Measurements from ENCODE around the gene SLC22A1. TPM values are rescaled to one million over a fixed set of nuclear protein-coding genes. Genes with fewer than 3 reads are reported as not detected.

Gene SLC22A1
- total RNA-seq, 5 donors from 2014 or later (not counting 1 experiment from before 2014, with no cell fraction given): 1.0 to 2.7 (median 2.3) TPM

DNA sequence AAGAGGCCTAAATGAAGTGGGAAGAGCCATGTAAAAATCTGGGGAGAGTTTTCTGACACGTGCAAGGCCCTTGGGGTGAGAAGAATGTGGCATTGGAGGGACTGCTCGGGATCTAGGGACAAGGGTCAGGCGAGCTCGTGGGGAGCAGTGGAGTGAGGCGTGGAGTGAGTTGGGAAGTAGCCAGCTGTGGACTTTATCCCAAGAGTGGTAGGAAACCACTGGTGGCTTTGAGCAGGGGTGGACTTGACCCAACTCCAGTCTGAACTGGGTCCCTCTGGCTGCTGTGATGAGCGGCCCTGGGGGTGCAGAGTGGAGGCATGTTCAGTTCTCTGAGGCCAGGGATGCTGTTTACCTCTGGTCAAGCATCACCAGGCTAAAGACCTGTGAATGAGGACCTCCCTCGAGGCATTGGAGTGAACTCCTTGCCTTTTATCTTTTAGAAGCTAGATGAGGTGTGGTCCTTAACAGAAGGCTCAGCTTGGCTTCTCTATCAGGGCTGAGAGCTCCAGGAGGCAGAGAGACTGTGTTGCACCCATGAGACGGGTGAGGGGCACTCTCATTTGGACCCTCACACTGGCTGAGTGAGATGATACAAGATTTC lies 20.6 kb downstream of the SLC22A1 start:
- Mint-ChIP-seq H3K4me1 (peaks cover 9 to 10% (median 9%) of the 10 kb centered on the region in 3 donors), H3K4me3 (no peak overlapping the region)

DNA sequence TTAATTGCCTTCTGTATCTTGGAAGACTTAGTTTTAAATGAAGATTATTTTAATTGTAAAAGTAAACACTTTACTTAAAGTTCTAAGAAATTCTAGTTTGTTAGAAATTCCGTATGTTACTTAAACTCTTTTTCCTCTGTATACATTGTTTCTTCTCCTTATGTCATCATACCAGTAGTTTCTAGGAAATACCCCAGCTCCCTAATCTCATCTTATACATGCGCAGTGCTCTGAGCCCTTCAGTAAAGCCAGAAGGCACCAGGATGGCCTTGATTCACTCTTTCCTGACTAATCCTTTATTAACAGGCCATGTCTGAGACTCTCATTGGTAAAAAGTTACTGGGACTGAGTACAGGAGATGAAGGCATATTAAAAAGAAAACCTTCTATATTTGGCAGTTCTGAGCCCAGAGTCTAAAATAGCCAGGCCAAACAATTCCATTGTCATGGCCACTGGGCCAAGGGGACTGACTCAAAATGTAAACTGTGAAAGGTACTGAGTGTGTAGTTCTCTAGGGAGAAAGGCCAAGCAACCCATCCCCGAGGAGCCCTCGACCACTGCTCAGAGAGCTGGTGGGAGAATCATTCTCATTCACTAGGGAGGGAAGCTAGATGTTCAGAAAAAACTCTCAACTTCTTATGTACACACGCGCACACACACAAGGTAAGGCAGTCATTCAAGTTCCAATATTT lies 25.0 kb downstream of the SLC22A1 start:
- CTCF ChIA-PET: interaction anchor here in 1 of 2 donors (1.0 kb wide), 1 partner anchor 387 kb away, joined by 4 read pairs; no protein-coding TSS in a partner anchor
- no peak for ATAC-seq (replicated peaks in 1 of 4)
- Mint-ChIP-seq H3K4me3 (no peak overlapping the region), H3K9me3 (peaks cover 3 to 9% (median 6%) of the 10 kb centered on the region in 3 donors), H3K27me3 (peaks cover 0 to 9% of the 10 kb centered on the region in 2 donors), H3K27ac (no peak overlapping the region), H3K4me1 (no peaks in the 10 kb centered on the region), H3K36me3 (peaks cover 23% of the 10 kb centered on the region)
- no CpG with 5 or more reads among the region's 6 CpGs for WGBS (ENCODE audit: insufficient coverage)
- Histone ChIP-seq H3K4me3 (ENCODE audit: control insufficient read depth in 1 of 2, extremely low read depth in 1 of 2, low read length in 1 of 2) (no peak overlapping the region), H3K27ac (ENCODE audit: low read length) (no peak overlapping the region), H3K27me3 (replicated peaks in 1 of 2; ENCODE audit: control insufficient read depth in 2 of 2, extremely low read depth in 1 of 2, insufficient read depth in 2 of 2, low read length in 1 of 2) (peaks cover 0 to 2% of the 10 kb centered on the region in 2 experiments), H3K9me3 (no peaks in the 10 kb centered on the region), H3K4me1 (ENCODE audit: control insufficient read depth in 1 of 2, extremely low read depth in 1 of 2, insufficient read depth in 2 of 2, low read length in 2 of 2) (no peaks in the 10 kb centered on the region), H3K36me3 (ENCODE audit: control insufficient read depth in 2 of 2, extremely low read depth in 1 of 2, insufficient read depth in 1 of 2, low read length in 1 of 2) (no peaks in the 10 kb centered on the region)
- no peak for DNase-seq
- POLR2A ChIA-PET: interaction anchor here in 1 of 2 donors (0.6 kb wide), 1 partner anchor 530 kb away, joined by 3 read pairs; no protein-coding TSS in a partner anchor

More for the DNA sequence above, 20.6 kb downstream of the SLC22A1 start:
- Histone ChIP-seq H3K4me3 (ENCODE audit: control insufficient read depth in 1 of 2, extremely low read depth in 1 of 2, low read length in 1 of 2) (no peak overlapping the region), H3K27me3 (replicated peaks in 1 of 2; ENCODE audit: control insufficient read depth in 2 of 2, extremely low read depth in 1 of 2, insufficient read depth in 2 of 2, low read length in 1 of 2) (peaks cover 0 to 3% of the 10 kb centered on the region in 2 experiments), H3K4me1 (ENCODE audit: control insufficient read depth in 1 of 2, extremely low read depth in 1 of 2, insufficient read depth in 2 of 2, low read length in 2 of 2) (peaks cover 0 to 3% of the 10 kb centered on the region in 2 experiments), H3K27ac (ENCODE audit: low read length) (no peak overlapping the region), H3K9me3 (no peaks in the 10 kb centered on the region), H3K36me3 (ENCODE audit: control insufficient read depth in 2 of 2, extremely low read depth in 1 of 2, insufficient read depth in 1 of 2, low read length in 1 of 2) (no peaks in the 10 kb centered on the region)
- Mint-ChIP-seq H3K27ac (no peak overlapping the region), H3K36me3 (peaks cover 18% of the 10 kb centered on the region), H3K27me3 (peaks cover 0 to 4% of the 10 kb centered on the region in 2 donors), H3K9me3 (peaks cover 2 to 3% (median 3%) of the 10 kb centered on the region in 3 donors)
- 65% methylated on average over 8 of the region's 8 CpGs for WGBS (ENCODE audit: insufficient coverage)
- ATAC-seq (replicated peaks in 1 of 4) (no peak), DNase-seq (no peak)
- ChIA-PET CTCF (interaction anchor here (1.0 to 1.4 kb wide), 2 partner anchors 11 to 248 kb away, joined by 3 to 6 read pairs; no protein-coding TSS in a partner anchor), POLR2A (interaction anchor here in 1 of 2 donors (0.6 kb wide), 1 partner anchor 14 kb away, joined by 8 read pairs; no protein-coding TSS in a partner anchor)

DNA sequence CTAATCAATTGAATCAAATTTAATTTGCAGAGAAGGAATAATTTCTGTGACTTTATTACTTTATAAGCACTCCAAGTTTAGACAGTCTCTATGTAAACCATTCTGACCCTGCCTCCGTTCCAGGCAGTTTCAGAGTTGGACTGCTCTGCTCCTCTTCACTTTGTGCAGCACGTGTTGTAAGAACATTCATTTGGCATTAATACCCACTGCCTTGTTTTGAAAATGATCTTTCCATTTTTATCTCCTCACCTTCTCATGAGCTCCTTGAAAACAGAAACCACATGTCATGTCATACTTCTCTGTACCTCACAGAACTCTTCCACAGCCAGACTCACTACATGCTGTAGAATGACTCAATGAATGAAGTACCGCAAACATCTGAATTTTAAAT lies 25.5 kb downstream of the SLC22A1 start:
- POLR2A ChIA-PET: no interaction called here
- Histone ChIP-seq H3K36me3 (ENCODE audit: control insufficient read depth in 2 of 2, extremely low read depth in 1 of 2, insufficient read depth in 1 of 2, low read length in 1 of 2) (no peaks in the 10 kb centered on the region), H3K27ac (ENCODE audit: low read length) (no peak overlapping the region), H3K4me1 (ENCODE audit: control insufficient read depth in 1 of 2, extremely low read depth in 1 of 2, insufficient read depth in 2 of 2, low read length in 2 of 2) (no peaks in the 10 kb centered on the region), H3K27me3 (replicated peaks in 1 of 2; ENCODE audit: control insufficient read depth in 2 of 2, extremely low read depth in 1 of 2, insufficient read depth in 2 of 2, low read length in 1 of 2) (peaks cover 0 to 2% of the 10 kb centered on the region in 2 experiments), H3K4me3 (ENCODE audit: control insufficient read depth in 1 of 2, extremely low read depth in 1 of 2, low read length in 1 of 2) (no peak overlapping the region), H3K9me3 (no peaks in the 10 kb centered on the region)
- Mint-ChIP-seq H3K36me3 (peaks cover 24% of the 10 kb centered on the region), H3K4me3 (no peak overlapping the region), H3K4me1 (no peaks in the 10 kb centered on the region), H3K27me3 (peaks cover 0 to 9% of the 10 kb centered on the region in 2 donors), H3K9me3 (peaks cover 3 to 14% (median 6%) of the 10 kb centered on the region in 3 donors), H3K27ac (no peak overlapping the region)
- DNase-seq (no peak), ATAC-seq (replicated peaks in 1 of 4) (no peak)
- CTCF ChIA-PET: interaction anchor here in 1 of 2 donors (1.1 kb wide), 1 partner anchor 308 kb away, joined by 3 read pairs; no protein-coding TSS in a partner anchor
- WGBS (ENCODE audit: insufficient coverage): 94% methylated on average over 2 of the region's 3 CpGs

DNA sequence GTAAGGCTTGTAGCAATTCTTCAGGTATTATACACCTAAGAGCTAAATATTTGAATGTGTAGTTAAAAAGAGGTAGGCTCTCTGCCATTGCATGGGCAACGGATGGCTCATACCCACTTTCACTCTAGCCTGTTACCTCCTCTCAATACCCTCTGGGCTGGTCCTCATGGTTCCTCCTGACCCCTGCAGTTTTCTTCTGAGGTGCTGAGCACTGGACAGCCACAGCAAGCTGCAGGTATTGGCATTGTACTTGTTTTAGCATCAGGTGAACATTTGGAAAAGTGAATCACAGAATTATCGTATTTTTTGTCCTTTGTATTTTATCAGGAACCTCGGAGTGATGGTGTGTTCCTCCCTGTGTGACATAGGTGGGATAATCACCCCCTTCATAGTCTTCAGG lies 32.9 kb downstream of the SLC22A1 start:
- no peaks in the 10 kb centered on the region for H3K4me1 Mint-ChIP-seq
- H3K27me3 Mint-ChIP-seq: no peaks in the 10 kb centered on the region
- Histone ChIP-seq H3K4me3 (ENCODE audit: control insufficient read depth in 1 of 2, extremely low read depth in 1 of 2, low read length in 1 of 2) (no peak overlapping the region), H3K4me1 (ENCODE audit: control insufficient read depth in 1 of 2, extremely low read depth in 1 of 2, insufficient read depth in 2 of 2, low read length in 2 of 2) (no peaks in the 10 kb centered on the region), H3K27me3 (replicated peaks in 1 of 2; ENCODE audit: control insufficient read depth in 2 of 2, extremely low read depth in 1 of 2, insufficient read depth in 2 of 2, low read length in 1 of 2) (no peaks in the 10 kb centered on the region), H3K36me3 (ENCODE audit: control insufficient read depth in 2 of 2, extremely low read depth in 1 of 2, insufficient read depth in 1 of 2, low read length in 1 of 2) (no peaks in the 10 kb centered on the region), H3K9me3 (no peaks in the 10 kb centered on the region), H3K27ac (ENCODE audit: low read length) (no peak overlapping the region)
- ChIA-PET CTCF (no interaction called here), POLR2A (no interaction called here)
- DNase-seq (no peak), ATAC-seq (replicated peaks in 1 of 4) (no peak)
- H3K4me3 Mint-ChIP-seq: no peak overlapping the region
- H3K27ac Mint-ChIP-seq: no peak overlapping the region
- peaks cover 4 to 26% (median 12%) of the 10 kb centered on the region in 3 donors for H3K9me3 Mint-ChIP-seq
- peaks cover 27% of the 10 kb centered on the region for H3K36me3 Mint-ChIP-seq
- no CpG with 5 or more reads among the region's 3 CpGs for WGBS (ENCODE audit: insufficient coverage)

- Mint-ChIP-seq H3K27ac (no peak overlapping the region), H3K4me1 (no peaks in the 10 kb centered on the region), H3K27me3 (peaks cover 0 to 1% of the 10 kb centered on the region in 2 donors), H3K9me3 (peaks cover 4 to 18% (median 7%) of the 10 kb centered on the region in 3 donors), H3K4me3 (no peak overlapping the region), H3K36me3 (peaks cover 23% of the 10 kb centered on the region)
- Histone ChIP-seq H3K4me1 (ENCODE audit: control insufficient read depth in 1 of 2, extremely low read depth in 1 of 2, insufficient read depth in 2 of 2, low read length in 2 of 2) (no peaks in the 10 kb centered on the region), H3K27ac (ENCODE audit: low read length) (no peak overlapping the region), H3K9me3 (no peaks in the 10 kb centered on the region), H3K4me3 (ENCODE audit: control insufficient read depth in 1 of 2, extremely low read depth in 1 of 2, low read length in 1 of 2) (no peak overlapping the region), H3K36me3 (ENCODE audit: control insufficient read depth in 2 of 2, extremely low read depth in 1 of 2, insufficient read depth in 1 of 2, low read length in 1 of 2) (no peaks in the 10 kb centered on the region), H3K27me3 (replicated peaks in 1 of 2; ENCODE audit: control insufficient read depth in 2 of 2, extremely low read depth in 1 of 2, insufficient read depth in 2 of 2, low read length in 1 of 2) (no peaks in the 10 kb centered on the region)
- POLR2A ChIA-PET: no interaction called here
- no peak for DNase-seq
- CTCF ChIA-PET: no interaction called here
- no peak for ATAC-seq (replicated peaks in 1 of 4)
- WGBS (ENCODE audit: insufficient coverage): no CpG with 5 or more reads among the region's 1 CpG
Measured at GRCh38 chr6:160156842-160157241, 35.2 kb downstream of the SLC22A1 start.

GRCh38 chr6:160160450-160160849 lies 38.8 kb downstream of the SLC22A1 start:
- WGBS (ENCODE audit: insufficient coverage): 78% methylated on average over 5 of the region's 6 CpGs
- no peak for DNase-seq
- Mint-ChIP-seq H3K4me1 (no peaks in the 10 kb centered on the region), H3K4me3 (no peak overlapping the region), H3K27ac (no peak overlapping the region), H3K27me3 (peaks cover 4 to 9% of the 10 kb centered on the region in 2 donors), H3K9me3 (peaks cover 0 to 5% (median 4%) of the 10 kb centered on the region in 3 donors), H3K36me3 (peaks cover 12% of the 10 kb centered on the region)
- H3K27ac ChIP-seq (ENCODE audit: low read length): no peak overlapping the region
- H3K4me3 ChIP-seq (ENCODE audit: control insufficient read depth in 1 of 2, extremely low read depth in 1 of 2, low read length in 1 of 2): no peak overlapping the region
- H3K9me3 ChIP-seq: no peaks in the 10 kb centered on the region
- ChIA-PET CTCF (no interaction called here), POLR2A (no interaction called here)
- H3K27me3 ChIP-seq (replicated peaks in 1 of 2; ENCODE audit: control insufficient read depth in 2 of 2, extremely low read depth in 1 of 2, insufficient read depth in 2 of 2, low read length in 1 of 2): peaks cover 0 to 5% of the 10 kb centered on the region in 2 experiments
- no peaks in the 10 kb centered on the region for H3K4me1 ChIP-seq (ENCODE audit: control insufficient read depth in 1 of 2, extremely low read depth in 1 of 2, insufficient read depth in 2 of 2, low read length in 2 of 2)
- H3K36me3 ChIP-seq (ENCODE audit: control insufficient read depth in 2 of 2, extremely low read depth in 1 of 2, insufficient read depth in 1 of 2, low read length in 1 of 2): no peaks in the 10 kb centered on the region
- ATAC-seq (replicated peaks in 1 of 4): no peak
